Stimulated activated CD8-positive, alpha-beta memory T cell treated with anti-CD3 and anti-CD28 coated beads, Interleukin-7, amount 100 ng/mL, for 4 hours (primary cell): ENCODE data around the gene FNDC3B.
"Not testable (repeated sequence)": the region's sequence is repeated elsewhere in the genome, so short reads cannot be mapped to it uniquely, and the experiment has no call there.

Source experiments
- DNase-seq, 2 donors: peaks; one replicate each; pipeline ENCODE4 v3.0.0-alpha.2; 2020; ENCODE audit warnings: low read depth in 2 of 2

The FNDC3B gene

GRCh38 chr3:172039436-172040077 is at the start of gene FNDC3B:
Gene FNDC3B, plus strand, starts transcription at chr3:172039578. Its CDS starts 72,902 bp downstream, at chr3:172112480.
- DNase-seq = peak; percentile 85 to 87

- not testable (repeated sequence) for DNase-seq
Observed at GRCh38 chr3:171990239-171990638, 49.1 kb upstream of the FNDC3B start.

- no peak for DNase-seq
Observed at GRCh38 chr3:171991166-171991565, 48.2 kb upstream of the FNDC3B start.

- DNase-seq = no peak
Observed at GRCh38 chr3:171994646-171995428, 44.5 kb upstream of the FNDC3B start.

- no peak for DNase-seq
Observed at GRCh38 chr3:171995486-171995885, 43.9 kb upstream of the FNDC3B start.

- DNase-seq = no peak
Observed at GRCh38 chr3:171996178-171996817, 43.1 kb upstream of the FNDC3B start.

GRCh38 chr3:171998731-171999130 is 40.6 kb upstream of the FNDC3B start:
- not testable (repeated sequence) for DNase-seq

- DNase-seq = not testable (repeated sequence)
Observed at GRCh38 chr3:172001616-172002015, 37.8 kb upstream of the FNDC3B start.

- DNase-seq = no peak
Observed at GRCh38 chr3:172002512-172003078, 36.8 kb upstream of the FNDC3B start.

GRCh38 chr3:172003146-172003545 is 36.2 kb upstream of the FNDC3B start:
- no peak for DNase-seq

GRCh38 chr3:172007065-172007370 is 32.4 kb upstream of the FNDC3B start:
- no peak for DNase-seq

- no peak for DNase-seq
Observed at GRCh38 chr3:172009803-172010202, 29.6 kb upstream of the FNDC3B start.

- DNase-seq = no peak
Observed at GRCh38 chr3:172012775-172013174, 26.6 kb upstream of the FNDC3B start.

GRCh38 chr3:172014145-172014544 is 25.2 kb upstream of the FNDC3B start:
- DNase-seq = no peak

GRCh38 chr3:172018364-172018763 is 21.0 kb upstream of the FNDC3B start:
- DNase-seq = no peak

GRCh38 chr3:172020763-172021162 is 18.6 kb upstream of the FNDC3B start:
- DNase-seq = no peak

GRCh38 chr3:172021164-172021563 is 18.2 kb upstream of the FNDC3B start:
- DNase-seq = no peak

GRCh38 chr3:172021859-172022258 is 17.5 kb upstream of the FNDC3B start:
- no peak for DNase-seq

- DNase-seq = no peak
Observed at GRCh38 chr3:172023915-172024314, 15.5 kb upstream of the FNDC3B start.

GRCh38 chr3:172024679-172025078 is 14.7 kb upstream of the FNDC3B start:
- no peak for DNase-seq

GRCh38 chr3:172029425-172030098 is 9.8 kb upstream of the FNDC3B start:
- DNase-seq = no peak

GRCh38 chr3:172030181-172030580 is 9.2 kb upstream of the FNDC3B start:
- DNase-seq = no peak
